B cell (primary cell): ENCODE measurements around the gene PRKN. TPM values are rescaled to one million over a fixed set of nuclear protein-coding genes. Genes with fewer than 3 reads are reported as not detected.

Source experiments
- ATAC-seq: fragments of 200-7000 bp; cut with Tn5 transposase; one replicate; pipeline ENCODE4 v1.10.0; 2021; ENCODE audit warnings: low read depth, mild to moderate bottlenecking, moderate number of reproducible peaks, moderate library complexity
- CTCF ChIA-PET: fragments of 350-600 bp; sonication (Branson Sonifier 250); formaldehyde crosslinking; loops from one replicate; lab custom pipeline; 2021; ENCODE audit warnings: antibody characterized with exemption, inconsistent platforms; lab: Charles Lee
- POLR2A ChIA-PET: fragments of 350-600 bp; sonication (Branson Sonifier 250); formaldehyde crosslinking; loops from one replicate; lab custom pipeline; 2021; ENCODE audit warnings: antibody characterized with exemption; lab: Charles Lee
- DNase-seq: peaks from one replicate; pipeline ENCODE4 v3.0.0; 2013
- H2AFZ ChIP-seq: 2 replicates; pipeline ENCODE4 v1.6.1; 2012; ENCODE audit warnings: mild to moderate bottlenecking, low read depth, low read length; ENCODE audit not compliant: insufficient read depth, poor library complexity, severe bottlenecking
- H3K27ac ChIP-seq, 2 donors: 1 replicate in 1 of 2; 2 replicates in 1 of 2; pipeline ENCODE4 v1.5.1; 2012 to 2013; ENCODE audit warnings: low read length in 2 of 2, mild to moderate bottlenecking in 2 of 2, moderate library complexity in 1 of 2
- H3K27me3 ChIP-seq, 4 experiments: fragments of 200-600 bp in 1 of 4; sonication (generic) in 1 of 4; replicated peaks in 1 of 4; 1 replicate in 2 of 4; 2 replicates in 2 of 4; pipeline versions ENCODE4 v1.6.1 to v1.7.0; 2013 to 2016; ENCODE audit warnings: low read length in 3 of 4, mild to moderate bottlenecking in 2 of 4, mixed read lengths in 1 of 4, moderate library complexity in 1 of 4; ENCODE audit not compliant: insufficient read depth in 4 of 4, control insufficient read depth in 3 of 4; ENCODE audit errors: control extremely low read depth in 1 of 4
- H3K36me3 ChIP-seq, 2 experiments: replicated peaks in 1 of 2; 1 replicate in 1 of 2; 2 replicates in 1 of 2; pipeline versions ENCODE4 v1.6.1 to v1.7.1; 2013; ENCODE audit warnings: low read length in 1 of 2; ENCODE audit not compliant: insufficient read depth in 2 of 2, control insufficient read depth in 1 of 2; ENCODE audit errors: control extremely low read depth in 1 of 2, extremely low read depth in 1 of 2
- H3K4me1 ChIP-seq, 2 donors: fragments of 200-600 bp in 1 of 2; sonication (generic) in 1 of 2; 1 replicate in 1 of 2; 2 replicates in 1 of 2; pipeline versions ENCODE4 v1.5.1 to v1.6.1; 2013 to 2017; ENCODE audit warnings: low read length in 2 of 2; ENCODE audit not compliant: control insufficient read depth in 2 of 2, insufficient read depth in 2 of 2
- H3K4me2 ChIP-seq: replicated peaks from 2 replicates; pipeline ENCODE3; 2012; ENCODE audit warnings: mild to moderate bottlenecking, low read depth, low read length; ENCODE audit not compliant: poor library complexity, severe bottlenecking
- H3K4me3 ChIP-seq, 5 experiments: fragments of 200-600 bp in 1 of 5; sonication (generic) in 1 of 5; 1 replicate in 3 of 5; 2 replicates in 2 of 5; pipeline versions ENCODE4 v1.5.1 to v1.7.0; 2011 to 2016; ENCODE audit warnings: low read length in 4 of 5, mild to moderate bottlenecking in 4 of 5, low read depth in 2 of 5, control low read depth in 1 of 5, moderate library complexity in 1 of 5; ENCODE audit not compliant: insufficient read depth in 1 of 5; ENCODE audit errors: control extremely low read depth in 1 of 5, extremely low read depth in 1 of 5
- H3K79me2 ChIP-seq: fragments of 200-600 bp; sonication (generic); one replicate; pipeline ENCODE4 v1.6.0; 2016; ENCODE audit warnings: low read length; ENCODE audit not compliant: control insufficient read depth, insufficient read depth
- H3K9ac ChIP-seq: fragments of 200-600 bp; sonication (generic); 2 replicates; pipeline ENCODE4 v1.6.1; 2017; ENCODE audit warnings: mild to moderate bottlenecking, low read length, moderate library complexity
- H3K9me3 ChIP-seq, 3 donors: one replicate each; pipeline versions ENCODE4 v1.6.1 to v1.7.1; 2013; ENCODE audit warnings: low read length in 2 of 3; ENCODE audit not compliant: control insufficient read depth in 2 of 3, insufficient read depth in 1 of 3; ENCODE audit errors: control extremely low read depth in 1 of 3
- H4K20me1 ChIP-seq: 2 replicates; pipeline ENCODE4 v1.6.0; 2012; ENCODE audit warnings: mild to moderate bottlenecking, low read length; ENCODE audit not compliant: insufficient read depth, control insufficient read depth, poor library complexity, severe bottlenecking
- H3K27ac Mint-ChIP-seq: one replicate; pipeline ENCODE4 v1.8.0; 2021; ENCODE audit warnings: mixed read lengths
- H3K27me3 Mint-ChIP-seq: one replicate; pipeline ENCODE4 v1.8.0; 2021; ENCODE audit warnings: mixed read lengths
- H3K4me1 Mint-ChIP-seq: one replicate; pipeline ENCODE4 v1.8.0; 2021; ENCODE audit warnings: mixed read lengths
- H3K4me3 Mint-ChIP-seq: one replicate; pipeline ENCODE4 v1.8.0; 2021; ENCODE audit warnings: mixed read lengths
- H3K9me3 Mint-ChIP-seq: one replicate; pipeline ENCODE4 v1.8.0; 2022; ENCODE audit warnings: mixed read lengths; ENCODE audit not compliant: insufficient read depth
- EZH2 ChIP-seq: IDR thresholded peaks from 2 replicates; pipeline ENCODE4 v1.6.1; 2012; ENCODE audit warnings: borderline replicate concordance, low read depth, mild to moderate bottlenecking, moderate library complexity, low read length; ENCODE audit not compliant: insufficient read depth, poor library complexity, severe bottlenecking
- whole genome bisulfite sequencing: methylation state at CpG from one replicate; pipeline ENCODE4 v1.1.5; 2013; ENCODE audit warnings: missing lambda C conversion rate; ENCODE audit not compliant: insufficient coverage; 5-methylcytosine and 5-hydroxymethylcytosine counted together
- intact Hi-C: fragments of 100-400 bp; cut with micrococcal nuclease; formaldehyde crosslinking; loops from one replicate; pipeline ENCODE4 v1.10.0; 2022
- polyA plus RNA-seq: library from polyadenylated mRNA; depleted of rRNA; stranded (reverse); fragments of >200 nt; gene quantifications from 2 replicates; pipeline ENCODE4 v1.2.3, GENCODE V29; 2012
- total RNA-seq, 2 donors: library from RNA; stranded (reverse); fragments of 120-200 nt in 1 of 2; gene quantifications; 1 replicate in 1 of 2; 2 replicates in 1 of 2; pipeline versions ENCODE4 v1.2.3 to v1.2.4, GENCODE V29; 2013 to 2022
- TF ChIP-seq, protein P1 (sequence below): fragments of 200-600 bp; IDR thresholded peaks from one replicate; pipeline ENCODE4 v1.8.0; 2022; ENCODE audit warnings: antibody characterized with exemption, mild to moderate bottlenecking

Gene PRKN
- total and polyA plus RNA-seq, 2 donors (not counting 1 experiment from before 2014, with no cell fraction given) = 1.6 to 6.2 TPM

- H3K79me2 ChIP-seq = no peaks in the 10 kb centered on the region
- H3K36me3 ChIP-seq = no peaks in the 10 kb centered on the region
- no peaks in the 10 kb centered on the region for H3K27me3 Mint-ChIP-seq
- intact Hi-C loops = no loop called here
- H3K27ac ChIP-seq = no peak overlapping the region
- H3K4me1 ChIP-seq = no peaks in the 10 kb centered on the region
- no peak overlapping the region for H3K27ac Mint-ChIP-seq
- peaks cover 0 to 15% (median 3%) of the 10 kb centered on the region in 3 donors for H3K9me3 ChIP-seq
- DNase-seq (no peak), ATAC-seq (no peak)
- no peak overlapping the region for H3K4me3 ChIP-seq
- no peak overlapping the region for H2AFZ ChIP-seq
- no peak overlapping the region for H3K4me3 Mint-ChIP-seq
- TF ChIP-seq, protein P1, sequence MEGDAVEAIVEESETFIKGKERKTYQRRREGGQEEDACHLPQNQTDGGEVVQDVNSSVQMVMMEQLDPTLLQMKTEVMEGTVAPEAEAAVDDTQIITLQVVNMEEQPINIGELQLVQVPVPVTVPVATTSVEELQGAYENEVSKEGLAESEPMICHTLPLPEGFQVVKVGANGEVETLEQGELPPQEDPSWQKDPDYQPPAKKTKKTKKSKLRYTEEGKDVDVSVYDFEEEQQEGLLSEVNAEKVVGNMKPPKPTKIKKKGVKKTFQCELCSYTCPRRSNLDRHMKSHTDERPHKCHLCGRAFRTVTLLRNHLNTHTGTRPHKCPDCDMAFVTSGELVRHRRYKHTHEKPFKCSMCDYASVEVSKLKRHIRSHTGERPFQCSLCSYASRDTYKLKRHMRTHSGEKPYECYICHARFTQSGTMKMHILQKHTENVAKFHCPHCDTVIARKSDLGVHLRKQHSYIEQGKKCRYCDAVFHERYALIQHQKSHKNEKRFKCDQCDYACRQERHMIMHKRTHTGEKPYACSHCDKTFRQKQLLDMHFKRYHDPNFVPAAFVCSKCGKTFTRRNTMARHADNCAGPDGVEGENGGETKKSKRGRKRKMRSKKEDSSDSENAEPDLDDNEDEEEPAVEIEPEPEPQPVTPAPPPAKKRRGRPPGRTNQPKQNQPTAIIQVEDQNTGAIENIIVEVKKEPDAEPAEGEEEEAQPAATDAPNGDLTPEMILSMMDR = no peak
- no peak for TF ChIP-seq EZH2
- 93% methylated on average over 6 of the region's 7 CpGs for WGBS
- ChIA-PET POLR2A (no interaction called here), CTCF (interaction anchor here (1.3 to 2.0 kb wide), 2 partner anchors 267 to 438 kb away, joined by 6 to 12 read pairs; no protein-coding TSS in a partner anchor)
- no peaks in the 10 kb centered on the region for H3K4me1 Mint-ChIP-seq
- no peaks in the 10 kb centered on the region for H4K20me1 ChIP-seq
- H3K9me3 Mint-ChIP-seq = peaks cover under 1% of the 10 kb centered on the region
- H3K4me2 ChIP-seq = no peak overlapping the region
- H3K27me3 ChIP-seq = no peaks in the 10 kb centered on the region
- no peak overlapping the region for H3K9ac ChIP-seq
Measured at GRCh38 chr6:161368514-161368913, 1359.1 kb downstream of the PRKN start.

- ChIA-PET POLR2A (no interaction called here), CTCF (interaction anchor here (0.7 to 0.9 kb wide), 2 partner anchors 9 to 47 kb away, joined by 3 read pairs; no protein-coding TSS in a partner anchor)
Measured at GRCh38 chr6:161367472-161367871, 1360.1 kb downstream of the PRKN start.

More at GRCh38 chr6:161367472-161367871, 1360.1 kb downstream of the PRKN start:
- Histone ChIP-seq H3K27ac (no peak overlapping the region), H3K9me3 (peaks cover 0 to 21% (median 6%) of the 10 kb centered on the region in 3 donors), H3K79me2 (no peaks in the 10 kb centered on the region), H3K4me2 (no peak overlapping the region), H2AFZ (no peak overlapping the region), H4K20me1 (no peaks in the 10 kb centered on the region), H3K27me3 (no peaks in the 10 kb centered on the region), H3K4me1 (no peaks in the 10 kb centered on the region), H3K9ac (no peak overlapping the region), H3K4me3 (no peak overlapping the region), H3K36me3 (no peaks in the 10 kb centered on the region)
- 95% methylated on average over 9 of the region's 12 CpGs for WGBS
- TF ChIP-seq, protein P1 = no peak
- TF ChIP-seq EZH2 = no peak
- intact Hi-C loops = no loop called here
- Mint-ChIP-seq H3K9me3 (peaks cover 3% of the 10 kb centered on the region), H3K27me3 (no peaks in the 10 kb centered on the region), H3K4me3 (no peak overlapping the region), H3K27ac (no peak overlapping the region), H3K4me1 (no peaks in the 10 kb centered on the region)
- ATAC-seq (no peak), DNase-seq (no peak)
